HG03469 (cell line): ENCODE results near the gene IFIH1.

ENCODE experiments used
- ATAC-seq: cut with Tn5 transposase; IDR thresholded peaks from one replicate; pipeline ENCODE4 v1.9.1; 2021; ENCODE audit warnings: mild to moderate bottlenecking, moderate library complexity, moderate number of reproducible peaks; ENCODE audit not compliant: unreplicated experiment

Gene IFIH1

GRCh38 chr2:162220368-162220767 lies 98.1 kb downstream of the IFIH1 start:
- ATAC-seq, result no peak

GRCh38 chr2:162219426-162219825 lies 99.1 kb downstream of the IFIH1 start:
- ATAC-seq, result no peak

- ATAC-seq, result no peak
Measured at GRCh38 chr2:162217598-162217997, 100.9 kb downstream of the IFIH1 start.
